GM23338 (cell line): ENCODE results near the gene KRTAP4-11. TPM values are rescaled to one million over a fixed set of nuclear protein-coding genes. Genes with fewer than 3 reads are reported as not detected.
"Not testable (repeated sequence)": the region's sequence is repeated elsewhere in the genome, so short reads cannot be mapped to it uniquely, and the experiment has no call there.

ENCODE experiments used
- ATAC-seq: fragments of 200-7000 bp; cut with Tn5 transposase; 3 replicates; pipeline ENCODE4 v1.9.1; 2020
- DNase-seq: peaks from one replicate; pipeline ENCODE4 v3.0.0-alpha.2; 2015; ENCODE audit warnings: low spot score
- H2AFZ ChIP-seq: fragments of 200-600 bp; sonication (generic); 2 replicates; pipeline ENCODE4 v1.8.0; 2016; ENCODE audit warnings: antibody characterized with exemption, mild to moderate bottlenecking, moderate library complexity
- H3F3A ChIP-seq: fragments of 200-600 bp; sonication (generic); replicated peaks from 2 replicates; pipeline ENCODE4 v1.8.0; 2017; ENCODE audit warnings: antibody characterized with exemption, mixed run types, low read depth
- H3K27ac ChIP-seq: fragments of 200-600 bp; sonication (generic); 2 replicates; pipeline ENCODE4 v1.6.1; 2016; ENCODE audit warnings: low read depth
- H3K27me3 ChIP-seq: fragments of 200-600 bp; sonication (generic); 2 replicates; pipeline ENCODE4 v1.8.0; 2016; ENCODE audit warnings: mild to moderate bottlenecking, mixed run types, moderate library complexity; ENCODE audit not compliant: insufficient read depth
- H3K36me3 ChIP-seq: fragments of 200-600 bp; sonication (generic); 2 replicates; pipeline ENCODE4 v1.8.0; 2016; ENCODE audit warnings: mild to moderate bottlenecking; ENCODE audit not compliant: insufficient read depth
- H3K4me1 ChIP-seq: fragments of 200-600 bp; sonication (generic); 2 replicates; pipeline ENCODE4 v1.8.0; 2016; ENCODE audit warnings: mild to moderate bottlenecking, moderate library complexity; ENCODE audit not compliant: insufficient read depth
- H3K4me2 ChIP-seq: fragments of 200-600 bp; sonication (generic); 2 replicates; pipeline ENCODE4 v1.7.1; 2017; ENCODE audit warnings: mixed run types
- H3K4me3 ChIP-seq: fragments of 200-600 bp; sonication (generic); 2 replicates; pipeline ENCODE4 v1.6.1; 2016; ENCODE audit warnings: mixed run types
- H3K79me2 ChIP-seq: fragments of 200-600 bp; sonication (generic); replicated peaks from 2 replicates; pipeline ENCODE4 v1.8.0; 2017; ENCODE audit warnings: mild to moderate bottlenecking; ENCODE audit not compliant: insufficient read depth
- H3K9me2 ChIP-seq: fragments of 200-600 bp; sonication (generic); 2 replicates; pipeline ENCODE4 v1.8.0; 2017; ENCODE audit not compliant: insufficient read depth
- H4K20me1 ChIP-seq: fragments of 200-600 bp; sonication (generic); replicated peaks from 2 replicates; pipeline ENCODE4 v1.8.0; 2017; ENCODE audit warnings: mild to moderate bottlenecking; ENCODE audit not compliant: insufficient read depth
- H3K27ac Mint-ChIP-seq: 2 replicates; pipeline ENCODE4 v1.8.0; 2020; ENCODE audit warnings: inconsistent platforms, mild to moderate bottlenecking, moderate library complexity, mixed read lengths
- H3K27me3 Mint-ChIP-seq: 3 replicates; pipeline ENCODE4 v1.8.0; 2022; ENCODE audit warnings: low read depth, mild to moderate bottlenecking, moderate library complexity, mixed read lengths, inconsistent platforms; ENCODE audit not compliant: insufficient read depth, poor library complexity
- H3K36me3 Mint-ChIP-seq: 3 replicates; pipeline ENCODE4 v1.8.0; 2021; ENCODE audit warnings: low read depth, mild to moderate bottlenecking, inconsistent platforms, moderate library complexity, mixed read lengths
- H3K4me1 Mint-ChIP-seq: 3 replicates; pipeline ENCODE4 v1.8.0; 2020; ENCODE audit warnings: mild to moderate bottlenecking, inconsistent platforms, mixed read lengths
- H3K4me3 Mint-ChIP-seq: 3 replicates; pipeline ENCODE4 v1.8.0; 2021; ENCODE audit warnings: moderate library complexity, mild to moderate bottlenecking, inconsistent platforms, mixed read lengths
- H3K9me3 Mint-ChIP-seq: 3 replicates; pipeline ENCODE4 v1.8.0; 2020; ENCODE audit warnings: moderate library complexity, mild to moderate bottlenecking, inconsistent platforms, mixed read lengths
- CTCF ChIP-seq, 2 experiments: fragments of 200-600 bp in 1 of 2; sonication (generic) in 1 of 2; conservative IDR thresholded peaks; 2 replicates each; pipeline versions ENCODE4 v1.5.1 to v1.6.1; 2016 to 2017; ENCODE audit warnings: antibody characterized with exemption in 2 of 2, low read depth in 2 of 2, mild to moderate bottlenecking in 2 of 2, moderate library complexity in 1 of 2
- ETS1 ChIP-seq: IDR thresholded peaks from 2 replicates; pipeline ENCODE4 v1.6.1; 2016; ENCODE audit warnings: antibody characterized with exemption
- EZH2phosphoT487 ChIP-seq: fragments of 200-600 bp; sonication (generic); IDR thresholded peaks from one replicate; pipeline ENCODE4 v1.8.1; 2018; ENCODE audit warnings: antibody characterized with exemption; ENCODE audit not compliant: unreplicated experiment
- JUNB ChIP-seq: IDR thresholded peaks from one replicate; pipeline ENCODE4 v1.6.1; 2016; ENCODE audit warnings: antibody characterized with exemption; ENCODE audit not compliant: unreplicated experiment
- NANOG ChIP-seq: IDR thresholded peaks from 2 replicates; pipeline ENCODE4 v1.6.1; 2016; ENCODE audit warnings: antibody characterized with exemption, borderline replicate concordance
- POLR2AphosphoS5 ChIP-seq: IDR thresholded peaks from 2 replicates; pipeline ENCODE4 v1.6.1; 2016; ENCODE audit warnings: antibody characterized with exemption, low read depth
- REST ChIP-seq: IDR thresholded peaks from one replicate; pipeline ENCODE4 v1.6.1; 2018; ENCODE audit warnings: antibody characterized with exemption; ENCODE audit not compliant: unreplicated experiment
- STAT1 ChIP-seq: IDR thresholded peaks from one replicate; pipeline ENCODE4 v1.6.1; 2016; ENCODE audit warnings: antibody characterized with exemption; ENCODE audit not compliant: unreplicated experiment
- ZNF114 ChIP-seq: fragments of 250-450 bp; sonication (Bioruptor Pico); IDR thresholded peaks from 2 replicates; pipeline ENCODE4 v1.5.0; 2020; ENCODE audit warnings: mild to moderate bottlenecking, moderate library complexity
- ZNF331 ChIP-seq: fragments of 250-450 bp; sonication (Bioruptor Pico); IDR thresholded peaks from 2 replicates; pipeline ENCODE4 v1.5.0; 2020; ENCODE audit warnings: low read depth, mild to moderate bottlenecking, moderate library complexity
- ZNF462 ChIP-seq: fragments of 250-450 bp; sonication (Bioruptor Pico); IDR thresholded peaks from 2 replicates; pipeline ENCODE4 v1.5.0; 2020; ENCODE audit warnings: mild to moderate bottlenecking, moderate library complexity
- polyA plus RNA-seq: library from polyadenylated mRNA; unstranded; fragments of >200 nt; fragmentation: Nextera tagmentation; extraction: Ambion mirVana; gene quantifications from 2 replicates; pipeline ENCODE4 v1.2.1, GENCODE V29; 2016
- total RNA-seq: library from RNA; depleted of rRNA; stranded (reverse); fragments of >200 nt; shearing (Covaris generic); gene quantifications from 2 replicates; pipeline ENCODE4 v1.2.3, GENCODE V29; 2014

KRTAP4-11 gene
- total and polyA plus RNA-seq, 2 experiments from 2014 or later = not detected

- not testable (repeated sequence) for DNase-seq, ATAC-seq, H3K4me2 ChIP-seq, H3K79me2 ChIP-seq, H3K4me3 ChIP-seq, H3K27ac ChIP-seq, H3K36me3 ChIP-seq, H3K9me3 Mint-ChIP-seq, H3K4me1 Mint-ChIP-seq, H3K9me2 ChIP-seq, H3K4me1 ChIP-seq, H3F3A ChIP-seq, H3K27ac Mint-ChIP-seq, H3K27me3 ChIP-seq, H3K27me3 Mint-ChIP-seq, H3K36me3 Mint-ChIP-seq, H2AFZ ChIP-seq, H4K20me1 ChIP-seq, H3K4me3 Mint-ChIP-seq
Observed at GRCh38 chr17:41160190-41160589, 42.0 kb upstream of the KRTAP4-11 start.

GRCh38 chr17:41153856-41154255 is 35.7 kb upstream of the KRTAP4-11 start:
- H2AFZ ChIP-seq = no peak overlapping the region
- no peaks in the 10 kb centered on the region for H3K36me3 Mint-ChIP-seq
- no peaks in the 10 kb centered on the region for H3K79me2 ChIP-seq
- no peak overlapping the region for H3K27ac ChIP-seq
- ATAC-seq (no peak), DNase-seq (no peak)
- H3K27me3 Mint-ChIP-seq = peaks cover 7% of the 10 kb centered on the region
- H3K36me3 ChIP-seq = no peaks in the 10 kb centered on the region
- H3K4me1 Mint-ChIP-seq = peaks cover 3% of the 10 kb centered on the region; the same call in 2 of the 3 replicates
- H3K4me1 ChIP-seq = no peaks in the 10 kb centered on the region
- H3K27me3 ChIP-seq = no peaks in the 10 kb centered on the region
- H3K27ac Mint-ChIP-seq = no peak overlapping the region; the same call in 1 of the 2 replicates
- H3K4me3 ChIP-seq = no peak overlapping the region
- no peaks in the 10 kb centered on the region for H4K20me1 ChIP-seq
- no peak overlapping the region for H3K4me2 ChIP-seq
- no peak overlapping the region for H3K4me3 Mint-ChIP-seq
- no peaks in the 10 kb centered on the region for H3K9me2 ChIP-seq
- no peaks in the 10 kb centered on the region for H3F3A ChIP-seq
- no peaks in the 10 kb centered on the region for H3K9me3 Mint-ChIP-seq
- no peak for TF ChIP-seq ZNF114 (CRISPR knock-in tag)
- TF ChIP-seq ZNF462 = no peak
- no peak for TF ChIP-seq JUNB
- TF ChIP-seq ZNF331 (CRISPR knock-in tag) = no peak
- TF ChIP-seq CTCF (conservative IDR thresholded peaks at IDR 0.05; ENCODE audit: low read depth in 2 of 2) = no peak
- TF ChIP-seq ETS1 = no peak
- TF ChIP-seq STAT1 = no peak
- TF ChIP-seq EZH2phosphoT487 = no peak
- TF ChIP-seq POLR2AphosphoS5 = no peak
- no peak for TF ChIP-seq NANOG
- no peak for TF ChIP-seq REST
